Keratinocyte (primary cell): Measurements from ENCODE around the gene PPP2R1A.

Experiments used
- CTCF ChIP-seq, 3 experiments: IDR thresholded peaks in 1 of 3; conservative IDR thresholded peaks in 1 of 3; optimal IDR thresholded peaks in 1 of 3; 2 replicates in 2 of 3; 3 replicates in 1 of 3; pipeline versions ENCODE3 to v1.5.1; 2011; ENCODE audit warnings: low read length in 3 of 3, mild to moderate bottlenecking in 3 of 3, moderate library complexity in 2 of 3, control low read depth in 1 of 3, inconsistent platforms in 1 of 3; ENCODE audit not compliant: insufficient read depth in 2 of 3; ENCODE audit errors: extremely low read depth in 1 of 3
- EZH2 ChIP-seq: IDR thresholded peaks from one replicate; pipeline ENCODE4 v1.6.1; 2012; ENCODE audit warnings: inconsistent platforms, mild to moderate bottlenecking, low read length, moderate library complexity

DNA sequence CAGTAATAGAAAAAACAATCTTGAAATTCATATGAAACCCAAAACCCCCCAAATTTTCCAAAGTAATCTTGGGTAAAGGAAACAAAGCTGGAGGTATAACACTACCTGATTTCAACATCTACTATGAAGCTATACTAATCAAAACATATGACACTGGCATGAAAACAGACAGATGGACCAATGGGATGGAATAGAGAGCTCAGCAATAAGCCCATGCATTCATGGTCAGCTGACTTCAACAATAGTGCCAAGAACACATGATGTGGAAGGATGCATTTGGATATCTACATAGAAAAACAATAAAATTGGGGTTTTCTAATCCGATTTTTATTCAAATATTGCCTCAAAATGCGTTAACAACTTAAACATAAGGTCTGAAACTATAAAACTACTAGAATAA is 47.3 kb downstream of the PPP2R1A start:
- TF ChIP-seq EZH2 (no peak), CTCF (optimal IDR thresholded peaks at IDR 0.05 in 1 of 3, IDR thresholded peaks at IDR 0.05 in 1 of 3, conservative IDR thresholded peaks at IDR 0.05 in 1 of 3; ENCODE audit: extremely low read depth in 1 of 3, insufficient read depth in 2 of 3, low read length in 3 of 3) (no peak)
